NT2/D1 (cell line): Measurements from ENCODE around the gene EIF2AK2.

Experiments used
- DNase-seq: peaks from one replicate; pipeline ENCODE4 v3.0.0-alpha.2; 2011; ENCODE audit warnings: low read depth, low spot score
- H3K27me3 ChIP-seq: 2 replicates; pipeline ENCODE4 v1.6.0; 2011; ENCODE audit warnings: mild to moderate bottlenecking; ENCODE audit not compliant: insufficient read length, insufficient read depth
- H3K36me3 ChIP-seq: 2 replicates; pipeline ENCODE4 v1.6.1; 2011; ENCODE audit warnings: mild to moderate bottlenecking, low read length, mixed read lengths; ENCODE audit not compliant: insufficient read depth, insufficient read length
- H3K4me1 ChIP-seq: 2 replicates; pipeline ENCODE4 v1.5.1; 2011; ENCODE audit not compliant: insufficient read depth, insufficient read length
- H3K4me3 ChIP-seq: 2 replicates; pipeline ENCODE4 v1.5.1; 2011; ENCODE audit warnings: low read depth; ENCODE audit not compliant: insufficient read length
- H3K9ac ChIP-seq: 2 replicates; pipeline ENCODE4 v1.6.0; 2011; ENCODE audit warnings: low read depth; ENCODE audit not compliant: insufficient read length
- H3K9me3 ChIP-seq: 2 replicates; pipeline ENCODE4 v1.5.1; 2011; ENCODE audit warnings: mild to moderate bottlenecking, low read length; ENCODE audit not compliant: insufficient read depth
- SUZ12 ChIP-seq: IDR thresholded peaks from 2 replicates; pipeline ENCODE4 v1.6.1; 2011; ENCODE audit not compliant: insufficient read length, insufficient read depth; ENCODE audit errors: extremely low read depth
- YY1 ChIP-seq: IDR thresholded peaks from 2 replicates; pipeline ENCODE4 v1.6.1; 2011; ENCODE audit not compliant: insufficient read length, insufficient read depth
- ZNF274 ChIP-seq: IDR thresholded peaks from 2 replicates; pipeline ENCODE4 v1.6.1; 2011; ENCODE audit warnings: mild to moderate bottlenecking, low read depth, low read length

EIF2AK2 gene

DNA sequence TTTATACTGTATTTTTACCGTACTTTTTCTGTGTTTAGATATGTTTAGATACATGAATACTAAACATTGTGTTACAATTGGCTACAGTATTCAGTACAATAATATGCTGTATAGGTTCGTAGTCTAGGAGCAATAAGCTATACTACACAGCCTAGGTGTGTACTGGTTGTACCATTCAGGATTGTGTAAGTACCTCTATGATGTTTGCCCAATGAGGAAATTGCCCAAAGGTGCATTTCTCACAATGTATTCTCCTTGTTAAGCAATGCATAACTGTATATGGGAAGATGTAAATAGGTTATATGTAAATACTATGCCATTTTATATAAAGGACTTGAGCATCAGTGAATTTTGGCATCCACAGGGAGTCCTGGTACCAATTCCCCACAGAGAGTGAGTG lies 10.7 kb downstream of the EIF2AK2 start:
- peaks cover 27% of the 10 kb centered on the region for H3K36me3 ChIP-seq
- no peak for DNase-seq
- TF ChIP-seq SUZ12 = no peak
- TF ChIP-seq YY1 = no peak
- no peak for TF ChIP-seq ZNF274
- H3K4me3 ChIP-seq = no peak overlapping the region
- no peak overlapping the region for H3K9ac ChIP-seq
- no peaks in the 10 kb centered on the region for H3K4me1 ChIP-seq
- H3K9me3 ChIP-seq = no peaks in the 10 kb centered on the region
- H3K27me3 ChIP-seq = no peaks in the 10 kb centered on the region

DNA sequence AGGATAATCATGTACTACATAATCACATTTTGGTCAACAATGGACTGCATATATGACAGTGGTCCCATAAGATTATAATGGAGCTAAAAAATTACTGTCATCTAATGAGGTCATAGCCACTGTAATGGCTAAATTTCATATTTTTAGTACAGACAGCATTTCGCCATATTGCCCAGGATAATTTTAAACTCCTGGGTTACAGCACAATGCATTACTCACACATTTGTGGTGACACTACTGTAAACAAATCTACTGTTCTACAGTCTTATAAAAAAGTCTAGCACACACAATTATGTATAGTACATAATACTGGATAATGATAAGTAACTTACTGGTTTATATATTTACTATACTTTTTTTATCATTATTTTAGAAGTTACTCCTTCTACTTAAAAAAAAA lies 12.8 kb downstream of the EIF2AK2 start:
- Histone ChIP-seq H3K9ac (no peak overlapping the region), H3K27me3 (no peaks in the 10 kb centered on the region), H3K36me3 (peaks cover 37% of the 10 kb centered on the region), H3K4me1 (no peaks in the 10 kb centered on the region), H3K4me3 (no peak overlapping the region), H3K9me3 (no peaks in the 10 kb centered on the region)
- no peak for DNase-seq
- TF ChIP-seq SUZ12 = no peak
- no peak for TF ChIP-seq ZNF274

DNA sequence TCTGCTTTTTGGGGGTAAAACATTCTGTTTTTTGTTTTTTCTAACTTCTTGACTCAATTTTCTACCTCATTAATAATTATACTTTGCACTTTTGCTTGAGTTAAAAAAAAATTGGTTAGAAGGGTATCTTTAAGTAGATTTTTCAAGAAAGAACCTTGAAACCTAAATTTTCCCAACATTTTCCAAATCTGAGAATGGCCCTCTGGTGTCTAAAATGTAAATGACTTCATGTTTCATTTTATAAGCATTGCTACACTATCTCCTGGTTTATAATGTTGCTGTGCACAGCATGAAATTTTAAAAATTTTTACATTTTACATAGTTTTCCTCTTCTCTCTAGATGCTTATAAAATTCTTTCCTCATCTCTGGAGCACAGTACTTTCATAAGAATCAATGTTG lies 14.2 kb downstream of the EIF2AK2 start:
- DNase-seq = no peak
- peaks cover 35% of the 10 kb centered on the region for H3K36me3 ChIP-seq

DNA sequence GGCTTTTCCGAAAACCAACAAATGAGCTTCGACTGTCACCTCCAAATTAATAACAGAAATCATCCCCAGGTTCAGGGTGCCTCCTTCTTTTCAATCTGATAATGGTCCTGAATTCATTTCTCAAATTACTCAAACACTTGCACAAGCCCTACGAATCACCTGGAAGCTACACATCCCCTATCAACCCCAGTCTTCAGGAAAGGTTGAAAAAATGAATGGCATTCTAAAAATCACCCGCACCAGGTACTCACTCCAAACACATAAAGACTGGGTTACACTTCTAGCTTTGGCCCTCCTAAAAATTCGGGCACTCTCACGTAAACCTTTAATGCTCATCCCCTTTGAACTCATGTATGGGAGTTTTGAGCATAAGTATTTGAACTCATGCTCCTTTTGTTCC lies 23.9 kb downstream of the EIF2AK2 start:
- no peak overlapping the region for H3K4me3 ChIP-seq
- no peaks in the 10 kb centered on the region for H3K27me3 ChIP-seq
- TF ChIP-seq ZNF274 = no peak
- TF ChIP-seq SUZ12 = no peak
- no peak for TF ChIP-seq YY1
- no peak overlapping the region for H3K9ac ChIP-seq
- H3K9me3 ChIP-seq = 0 out of 2 replicates have a peak, but pooled peaks cover 6% of the 10 kb centered on the region
- H3K36me3 ChIP-seq = peaks cover 39% of the 10 kb centered on the region
- no peak for DNase-seq
- H3K4me1 ChIP-seq = no peaks in the 10 kb centered on the region

More for the DNA sequence above, 14.2 kb downstream of the EIF2AK2 start:
- H3K4me3 ChIP-seq = no peak overlapping the region
- H3K4me1 ChIP-seq = no peaks in the 10 kb centered on the region
- no peaks in the 10 kb centered on the region for H3K9me3 ChIP-seq
- no peak for TF ChIP-seq YY1
- TF ChIP-seq SUZ12 = no peak
- TF ChIP-seq ZNF274 = no peak
- no peak overlapping the region for H3K9ac ChIP-seq
- no peaks in the 10 kb centered on the region for H3K27me3 ChIP-seq

DNA sequence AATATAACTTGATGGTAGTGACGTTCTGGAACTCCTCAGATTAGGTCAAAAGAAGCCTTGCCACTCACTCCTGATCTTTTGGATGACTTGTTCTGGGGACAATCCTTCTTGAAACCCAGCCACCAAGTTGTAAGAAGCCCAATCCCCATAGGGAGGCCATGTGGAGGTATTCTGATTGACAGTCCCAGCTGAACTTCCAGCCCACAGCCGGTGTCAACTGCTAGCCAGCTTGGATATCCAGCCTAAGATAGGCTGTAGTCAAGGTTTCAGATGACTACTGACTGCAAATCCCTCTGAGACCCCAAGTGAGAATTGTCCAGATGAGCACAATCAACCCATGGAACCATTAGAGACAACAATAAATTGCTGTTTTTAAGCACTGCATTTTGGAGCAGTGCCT lies 31.4 kb downstream of the EIF2AK2 start:
- H3K36me3 ChIP-seq = peaks cover 6% of the 10 kb centered on the region
- no peaks in the 10 kb centered on the region for H3K27me3 ChIP-seq
- H3K9me3 ChIP-seq = 0 out of 2 replicates have a peak, but pooled peaks cover 6% of the 10 kb centered on the region
- TF ChIP-seq SUZ12 (no peak), ZNF274 (no peak), YY1 (no peak)
- no peak for DNase-seq
- no peak overlapping the region for H3K4me3 ChIP-seq
- no peak overlapping the region for H3K9ac ChIP-seq
- no peaks in the 10 kb centered on the region for H3K4me1 ChIP-seq

DNA sequence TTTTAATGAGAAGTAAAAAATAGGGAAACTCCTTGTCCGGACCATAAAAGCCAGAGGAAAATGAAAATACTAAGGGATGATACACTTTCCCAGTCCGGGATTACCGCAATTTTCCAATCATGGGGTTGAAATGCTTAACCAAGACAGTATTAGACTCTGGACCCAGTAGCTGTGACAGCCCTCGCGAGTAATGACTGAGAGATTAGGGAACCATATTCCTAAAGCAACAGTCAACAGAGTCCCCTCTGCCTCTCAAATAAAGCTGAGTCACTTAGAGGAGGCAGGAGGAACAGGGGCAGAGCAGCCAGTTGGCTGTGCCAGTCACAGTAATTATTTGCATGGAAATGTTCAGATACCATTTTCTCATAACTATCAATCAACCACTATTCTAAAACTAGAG lies 37.6 kb downstream of the EIF2AK2 start:
- Histone ChIP-seq H3K4me3 (no peak overlapping the region), H3K9me3 (no peaks in the 10 kb centered on the region), H3K9ac (no peak overlapping the region), H3K27me3 (no peaks in the 10 kb centered on the region), H3K36me3 (peaks cover 11% of the 10 kb centered on the region), H3K4me1 (no peaks in the 10 kb centered on the region)
- TF ChIP-seq ZNF274 (no peak), YY1 (no peak), SUZ12 (no peak)
- DNase-seq = no peak

- H3K4me3 ChIP-seq = no peak overlapping the region
- no peaks in the 10 kb centered on the region for H3K9me3 ChIP-seq
- TF ChIP-seq YY1 (no peak), ZNF274 (no peak), SUZ12 (no peak)
- H3K4me1 ChIP-seq = no peaks in the 10 kb centered on the region
- peaks cover 11% of the 10 kb centered on the region for H3K36me3 ChIP-seq
- no peak overlapping the region for H3K9ac ChIP-seq
- H3K27me3 ChIP-seq = no peaks in the 10 kb centered on the region
- no peak for DNase-seq
Observed at GRCh38 chr2:37117566-37117965, 39.2 kb downstream of the EIF2AK2 start.

- Histone ChIP-seq H3K27me3 (no peaks in the 10 kb centered on the region), H3K9me3 (no peaks in the 10 kb centered on the region), H3K4me3 (no peak overlapping the region), H3K4me1 (no peaks in the 10 kb centered on the region), H3K9ac (no peak overlapping the region), H3K36me3 (peaks cover 14% of the 10 kb centered on the region)
- no peak for DNase-seq
- TF ChIP-seq YY1 (no peak), ZNF274 (no peak), SUZ12 (no peak)
Observed at GRCh38 chr2:37111958-37112357, 44.8 kb downstream of the EIF2AK2 start.
